Stomach (tissue), 9 donors: ENCODE data around the gene GTPBP2. TPM values are rescaled to one million over a fixed set of nuclear protein-coding genes. Genes with fewer than 3 reads are reported as not detected.
"Not testable (repeated sequence)": the region's sequence is repeated elsewhere in the genome, so short reads cannot be mapped to it uniquely, and the experiment has no call there.

Experiments
- DNase-seq, 2 donors: peaks; one replicate each; pipeline versions ENCODE4 v3.0.0 to v3.0.0-alpha.2; 2013 to 2019
- H3K27ac ChIP-seq, 5 donors: fragments of 200-600 bp in 4 of 5; sonication (generic) in 4 of 5; one replicate each; pipeline ENCODE4 v1.5.1; 2013 to 2019; ENCODE audit warnings: mild to moderate bottlenecking in 1 of 5, moderate library complexity in 1 of 5
- H3K27me3 ChIP-seq, 3 donors: fragments of 200-600 bp; sonication (generic); one replicate each; pipeline ENCODE4 v1.5.1; 2017 to 2019; ENCODE audit warnings: mixed run types in 1 of 3
- H3K36me3 ChIP-seq, 4 donors: fragments of 200-600 bp; sonication (generic); 1 replicate in 3 of 4; 2 replicates in 1 of 4; pipeline ENCODE4 v1.5.1; 2016 to 2019
- H3K4me1 ChIP-seq, 4 donors: fragments of 200-600 bp; sonication (generic); one replicate each; pipeline ENCODE4 v1.5.1; 2016 to 2019
- H3K4me3 ChIP-seq, 4 donors: fragments of 200-600 bp; sonication (generic) in 3 of 4; one replicate each; pipeline ENCODE4 v1.5.1; 2016 to 2019; ENCODE audit warnings: mild to moderate bottlenecking in 1 of 4
- H3K9me3 ChIP-seq, 4 donors: fragments of 200-600 bp; sonication (generic); one replicate each; pipeline ENCODE4 v1.5.1; 2016 to 2019
- CTCF ChIP-seq, 7 experiments: fragments of 450-650 bp in 4 of 7; fragments of 200-600 bp in 3 of 7; sonication (generic) in 3 of 7; IDR thresholded peaks; one replicate each; pipeline ENCODE4 v1.5.1; 2016 to 2019; ENCODE audit warnings: antibody characterized with exemption in 7 of 7, control low read depth in 2 of 7, mild to moderate bottlenecking in 1 of 7
- EP300 ChIP-seq: sonication (generic); formaldehyde crosslinking; IDR thresholded peaks from one replicate; pipeline ENCODE4 v1.6.1; 2017; ENCODE audit warnings: antibody characterized with exemption
- POLR2A ChIP-seq, 4 donors: fragments of 450-650 bp; IDR thresholded peaks; one replicate each; pipeline ENCODE4 v1.6.1; 2016; ENCODE audit warnings: antibody characterized with exemption in 4 of 4, control low read depth in 2 of 4, mild to moderate bottlenecking in 1 of 4, moderate library complexity in 1 of 4
- POLR2AphosphoS5 ChIP-seq, 3 donors: sonication (generic); formaldehyde crosslinking; IDR thresholded peaks; one replicate each; pipeline ENCODE4 v1.6.1; 2016; ENCODE audit warnings: antibody characterized with exemption in 3 of 3
- WGBS, 5 donors: extraction: QIAGEN DNeasy Blood & Tissue Kit in 3 of 5; methylation state at CpG; one replicate each; pipeline versions ENCODE4 v1.1.5 to v1.1.7; 2013 to 2018; 5-methylcytosine and 5-hydroxymethylcytosine counted together
- intact Hi-C: fragments of 100-400 bp; cut with DNase I; formaldehyde crosslinking; loops from one replicate; pipeline ENCODE4 v1.15.1; 2023; ENCODE audit warnings: low total_unique reads
- polyA plus RNA-seq, 3 donors: library from polyadenylated mRNA; stranded (reverse); fragments of 200-250 nt; gene quantifications; one replicate each; pipeline ENCODE4 v1.2.3, GENCODE V29; 2013
- total RNA-seq, 5 donors: library from RNA; depleted of rRNA; stranded (reverse); fragments of >200 nt; gene quantifications; one replicate each; pipeline versions ENCODE4 v1.1.0 to v1.2.3, GENCODE V29; 2014 to 2016
- donor health status: healthy with polysubstance abuse.
- donor health status: Bipolar disorder and iron deficiency.
- donor health status: healthy.

Gene GTPBP2
- total and polyA plus RNA-seq, 8 donors: 26.3 to 83.8 (median 45.4) TPM

- WGBS, 5 donors: 90 to 93% (median 91%) methylated on average over 21 of the region's 21 CpGs
- H3K27ac ChIP-seq: no peak overlapping the region
- intact Hi-C loops: no loop called here
- DNase-seq: no peak
- TF ChIP-seq POLR2AphosphoS5 (IDR thresholded peaks at IDR 0.05): no peak
- no peak for TF ChIP-seq EP300
- TF ChIP-seq CTCF (IDR thresholded peaks at IDR 0.05): no peak
- no peak for TF ChIP-seq POLR2A (IDR thresholded peaks at IDR 0.05)
- H3K4me1 ChIP-seq: peaks cover 35 to 64% (median 51%) of the 10 kb centered on the region in 4 donors
- peaks cover 22 to 60% (median 54%) of the 10 kb centered on the region in 4 donors for H3K36me3 ChIP-seq
- H3K4me3 ChIP-seq: no peak overlapping the region
- no peaks in the 10 kb centered on the region for H3K27me3 ChIP-seq
- no peaks in the 10 kb centered on the region for H3K9me3 ChIP-seq
These were observed 11.1 kb upstream of the GTPBP2 start for GRCh38 chr6:43639984-43640800.

- intact Hi-C loops: no loop called here
- WGBS, 5 donors: 4 to 10% (median 7%) methylated on average over 7 of the region's 7 CpGs
- Histone ChIP-seq H3K9me3 (no peaks in the 10 kb centered on the region), H3K27ac (peak overlapping the region; percentile 87 to 93 (median 88)), H3K27me3 (no peaks in the 10 kb centered on the region), H3K36me3 (peaks cover 20 to 43% (median 39%) of the 10 kb centered on the region in 4 donors), H3K4me3 (peak overlapping the region; percentile 64 to 91 (median 74)), H3K4me1 (peaks cover 28 to 51% (median 45%) of the 10 kb centered on the region in 4 donors)
- no peak for TF ChIP-seq CTCF (IDR thresholded peaks at IDR 0.05)
- peak in 1 of 2 donors; percentile 44 for DNase-seq
These were observed 7.2 kb upstream of the GTPBP2 start for GRCh38 chr6:43636308-43636659.

GRCh38 chr6:43635387-43636307 is 6.6 kb upstream of the GTPBP2 start, which contains the start of gene MAD2L1BP:
TSS of gene MAD2L1BP (plus strand) at chr6:43635840. CDS start at chr6:43635876, 36 bp downstream.
- DNase-seq: peak; percentile 89 to 95
- intact Hi-C loops: no loop called here
- WGBS, 5 donors: 3 to 5% (median 4%) methylated on average over 44 to 48 of the region's 48 CpGs
- peak within 1 kb of the TSS; percentile 64 to 91 (median 74) for H3K4me3 ChIP-seq
- peaks cover 15 to 36% (median 32%) of the 10 kb centered on the region in 4 donors for H3K36me3 ChIP-seq
- no peaks in the 10 kb centered on the region for H3K9me3 ChIP-seq
- TF ChIP-seq CTCF (IDR thresholded peaks at IDR 0.05): no peak
- TF ChIP-seq POLR2AphosphoS5 (IDR thresholded peaks at IDR 0.05): peak; percentile 86 to 97 (median 94)
- peak in 1 of 4 donors; percentile 54 for TF ChIP-seq POLR2A (IDR thresholded peaks at IDR 0.05)
- TF ChIP-seq EP300: no peak
- no peaks in the 10 kb centered on the region for H3K27me3 ChIP-seq
- H3K4me1 ChIP-seq: peaks cover 28 to 56% (median 47%) of the 10 kb centered on the region in 4 donors
- peak within 1 kb of the TSS; percentile 87 to 93 (median 88) for H3K27ac ChIP-seq

- Histone ChIP-seq H3K36me3 (peaks cover 7 to 28% (median 24%) of the 10 kb centered on the region in 4 donors), H3K27me3 (no peaks in the 10 kb centered on the region), H3K4me1 (peaks cover 33 to 57% (median 50%) of the 10 kb centered on the region in 4 donors), H3K9me3 (no peaks in the 10 kb centered on the region), H3K4me3 (peak overlapping the region in 1 of 4 donors; percentile 71), H3K27ac (peak overlapping the region in 4 of 5 donors; percentile 88 to 93 (median 89))
- no peak for TF ChIP-seq POLR2A (IDR thresholded peaks at IDR 0.05)
- TF ChIP-seq CTCF (IDR thresholded peaks at IDR 0.05): no peak
- no peak for TF ChIP-seq EP300
- no peak for TF ChIP-seq POLR2AphosphoS5 (IDR thresholded peaks at IDR 0.05)
- 64 to 73% (median 68%) methylated on average over 9 of the region's 9 CpGs for WGBS, 5 donors
- intact Hi-C loops: no loop called here
- no peak for DNase-seq
These were observed 5.7 kb upstream of the GTPBP2 start for GRCh38 chr6:43634702-43635303.

- H3K27me3 ChIP-seq, DNase-seq, H3K4me3 ChIP-seq, H3K36me3 ChIP-seq, H3K27ac ChIP-seq, H3K9me3 ChIP-seq, intact Hi-C loops: not testable (repeated sequence)
- 85 to 92% (median 90%) methylated on average over 7 of the region's 7 CpGs for WGBS, 5 donors
- peaks cover 26 to 45% (median 39%) of the 10 kb centered on the region in 4 donors for H3K4me1 ChIP-seq
These were observed 3.9 kb upstream of the GTPBP2 start for GRCh38 chr6:43633002-43633401.
